Coronary artery (tissue), 2 donors: ENCODE data around the gene BANF2.
A peak's percentile ranks its signal among the peaks of the same experiment; 100 is the strongest.

ENCODE experiments used
- DNase-seq: peaks from one replicate; pipeline ENCODE4 v3.0.0-alpha.2; 2017; ENCODE audit warnings: low spot score
- H3K27ac ChIP-seq, 2 donors: fragments of 200-600 bp; sonication (generic); one replicate each; pipeline ENCODE4 v1.5.1; 2016 to 2019
- H3K4me3 ChIP-seq: fragments of 200-600 bp; sonication (generic); 2 replicates; pipeline ENCODE4 v1.5.1; 2016; ENCODE audit warnings: mild to moderate bottlenecking, moderate library complexity
- CTCF ChIP-seq: fragments of 200-600 bp; sonication (generic); IDR thresholded peaks from one replicate; pipeline ENCODE4 v1.5.1; 2019; ENCODE audit warnings: antibody characterized with exemption

The BANF2 gene

DNA sequence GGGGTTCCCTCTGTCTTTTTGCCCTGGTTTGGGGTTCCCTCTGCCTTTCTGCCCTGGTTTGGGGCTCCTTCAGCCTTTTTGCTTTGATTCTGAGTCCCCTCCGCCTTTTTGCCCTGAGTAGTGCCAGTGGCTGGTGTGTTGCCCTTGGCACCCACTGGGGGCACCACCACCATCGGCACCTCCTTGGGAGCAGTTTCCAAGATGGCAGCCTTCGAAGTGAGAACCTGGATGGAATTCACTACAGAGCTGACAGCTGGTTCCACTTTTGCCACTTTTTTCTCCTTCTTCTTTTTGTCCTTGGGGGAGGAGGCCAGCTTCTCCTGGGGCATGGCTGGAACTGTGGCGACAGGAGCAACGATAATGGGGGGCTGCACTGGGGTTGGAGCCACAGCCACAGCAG lies 40.0 kb upstream of the BANF2 start:
- TF ChIP-seq CTCF: no peak
- no peak overlapping the region for H3K27ac ChIP-seq
- no peak for DNase-seq
- H3K4me3 ChIP-seq: no peak overlapping the region

DNA sequence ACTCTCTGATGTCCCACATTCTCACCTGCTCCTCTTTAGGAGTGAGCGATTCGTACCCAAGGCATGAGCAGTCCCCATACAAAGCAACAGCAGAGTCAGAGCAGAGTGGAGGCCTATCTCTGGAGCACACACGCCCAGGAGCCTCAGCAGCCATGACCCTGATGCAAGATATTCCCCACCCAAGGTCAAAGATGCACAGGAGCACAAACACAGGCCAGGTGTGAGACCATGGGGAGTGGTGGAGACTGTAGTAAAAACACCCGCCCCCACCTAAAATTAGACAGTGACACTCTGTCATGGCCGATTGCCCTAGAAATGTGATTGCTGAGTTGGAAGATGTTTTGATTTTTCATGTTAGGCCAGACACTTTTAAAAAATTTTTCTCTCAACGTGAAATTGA lies 39.1 kb upstream of the BANF2 start:
- peak; percentile 67 for DNase-seq
- Histone ChIP-seq H3K4me3 (no peak overlapping the region), H3K27ac (peak overlapping the region in 1 of 2 donors; percentile 64)
- no peak for TF ChIP-seq CTCF

DNA sequence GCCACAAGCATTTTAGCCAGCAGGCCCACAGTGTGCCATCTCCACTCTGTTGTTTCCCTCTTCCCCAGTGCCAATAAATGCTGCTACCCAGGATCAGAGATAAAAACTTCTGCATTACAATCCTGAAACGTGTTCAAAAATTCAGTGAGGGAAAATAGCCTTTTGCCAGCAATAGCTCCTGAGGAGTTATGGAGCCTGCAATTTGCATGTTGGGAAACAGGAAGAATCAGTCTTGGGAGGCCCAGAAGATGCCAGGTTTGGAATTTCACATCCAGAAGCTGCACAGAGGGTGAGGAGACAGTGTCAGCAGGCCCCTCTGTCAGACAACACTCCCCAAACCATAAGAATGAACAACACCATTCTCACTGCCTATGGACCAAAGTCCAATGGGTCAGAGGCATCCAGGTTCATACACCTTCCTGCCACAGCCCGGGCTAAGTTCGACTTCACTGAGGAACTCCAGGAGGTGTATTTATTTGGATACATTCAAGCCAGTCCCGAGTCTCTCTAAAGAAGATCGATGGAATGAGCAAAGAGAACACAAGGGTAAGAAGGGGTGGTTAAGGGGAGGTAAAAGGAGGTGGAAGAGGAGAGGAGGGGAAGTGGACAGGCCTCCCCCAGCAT lies 38.5 kb upstream of the BANF2 start:
- Histone ChIP-seq H3K4me3 (no peak overlapping the region), H3K27ac (peak overlapping the region in 1 of 2 donors; percentile 64)
- no peak for TF ChIP-seq CTCF
- peak; percentile 50 for DNase-seq

DNA sequence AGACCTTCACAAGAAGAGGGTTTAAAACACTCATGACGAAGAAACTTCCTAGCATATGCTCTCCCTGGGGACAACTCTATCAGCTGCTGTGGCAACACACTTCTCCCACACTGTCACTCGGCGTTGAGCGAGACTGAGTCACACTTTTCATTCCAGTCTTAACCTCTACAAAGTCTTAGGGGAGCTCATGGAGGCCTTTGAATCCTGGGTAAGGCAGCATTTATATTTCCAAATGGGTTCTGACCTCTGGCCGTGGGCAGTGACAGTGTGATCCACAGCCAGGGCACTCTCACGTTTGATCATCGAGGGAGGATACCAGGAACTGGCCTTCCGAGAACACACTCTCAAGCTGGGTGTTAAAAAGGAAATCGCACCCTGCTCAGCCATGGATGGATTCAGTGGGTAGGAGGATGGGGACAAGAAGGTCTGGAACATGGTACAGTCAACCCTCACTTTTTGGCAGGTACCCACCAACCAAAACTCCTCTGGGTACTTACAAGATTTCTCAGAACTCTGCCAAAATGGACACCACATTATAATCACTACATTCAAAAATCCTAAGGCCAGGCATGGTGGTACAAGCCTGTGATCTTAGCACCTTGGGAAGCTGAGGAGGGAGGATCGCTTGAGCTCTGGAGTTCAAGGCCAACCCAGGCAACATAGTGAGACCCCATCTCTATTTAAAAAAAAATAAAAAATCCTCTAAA lies 37.3 kb upstream of the BANF2 start:
- Histone ChIP-seq H3K4me3 (no peak overlapping the region), H3K27ac (peak overlapping the region; percentile 36 to 82)
- DNase-seq: peak; percentile 83
- no peak for TF ChIP-seq CTCF

GRCh38 chr20:17663040-17663399 lies 36.7 kb upstream of the BANF2 start:
- no peak for DNase-seq
- TF ChIP-seq CTCF: no peak
- H3K27ac ChIP-seq: peak overlapping the region; percentile 36 to 82
- peak overlapping the region; percentile 28 for H3K4me3 ChIP-seq

GRCh38 chr20:17663486-17663885 lies 36.3 kb upstream of the BANF2 start:
- TF ChIP-seq CTCF: no peak
- H3K27ac ChIP-seq: peak overlapping the region in 1 of 2 donors; percentile 40
- no peak for DNase-seq

More at GRCh38 chr20:17663486-17663885, 36.3 kb upstream of the BANF2 start:
- H3K4me3 ChIP-seq: peak overlapping the region; percentile 28
